Aorta (tissue), 5 donors: ENCODE data around the gene PRICKLE3. TPM values are rescaled to one million over a fixed set of nuclear protein-coding genes. Genes with fewer than 3 reads are reported as not detected.
"Not testable (repeated sequence)": the region's sequence is repeated elsewhere in the genome, so short reads cannot be mapped to it uniquely, and the experiment has no call there.

Experiments
- ATAC-seq: fragments of 200-7000 bp; cut with Tn5 transposase; one replicate; pipeline ENCODE4 v1.9.1; 2022; ENCODE audit warnings: moderate library complexity; ENCODE audit not compliant: low FRiP score
- DNase-seq, 2 donors: peaks; one replicate each; pipeline ENCODE4 v3.0.0-alpha.2; 2020
- H3K27ac ChIP-seq, 2 donors: one replicate each; pipeline ENCODE4 v1.5.1; 2013; ENCODE audit warnings: low read length in 2 of 2, mild to moderate bottlenecking in 2 of 2, moderate library complexity in 2 of 2, control low read depth in 1 of 2, inconsistent platforms in 1 of 2, low read depth in 1 of 2
- H3K27me3 ChIP-seq, 2 donors: one replicate each; pipeline ENCODE4 v1.6.1; 2013; ENCODE audit warnings: control low read depth in 1 of 2, low read length in 1 of 2, mild to moderate bottlenecking in 1 of 2, moderate library complexity in 1 of 2; ENCODE audit not compliant: insufficient read depth in 2 of 2, control insufficient read depth in 1 of 2
- H3K36me3 ChIP-seq, 2 donors: one replicate each; pipeline ENCODE4 v1.6.1; 2013; ENCODE audit warnings: control low read depth in 1 of 2, low read length in 1 of 2, mild to moderate bottlenecking in 1 of 2; ENCODE audit not compliant: insufficient read depth in 2 of 2, control insufficient read depth in 1 of 2
- H3K4me1 ChIP-seq, 2 donors: one replicate each; pipeline ENCODE4 v1.6.1; 2013; ENCODE audit warnings: low read length in 2 of 2, control low read depth in 1 of 2, mild to moderate bottlenecking in 1 of 2, moderate library complexity in 1 of 2; ENCODE audit not compliant: insufficient read depth in 2 of 2, control insufficient read depth in 1 of 2
- H3K4me3 ChIP-seq, 2 donors: one replicate each; pipeline ENCODE4 v1.5.1; 2013; ENCODE audit warnings: low read length in 2 of 2, control low read depth in 1 of 2, mild to moderate bottlenecking in 1 of 2
- H3K9me3 ChIP-seq: one replicate; pipeline ENCODE4 v1.6.1; 2013; ENCODE audit warnings: mild to moderate bottlenecking, low read length; ENCODE audit not compliant: control insufficient read depth
- WGBS, 2 donors: extraction: QIAGEN DNeasy Blood & Tissue Kit; methylation state at CpG; one replicate each; pipeline ENCODE4 v1.1.7; 2013; 5-methylcytosine and 5-hydroxymethylcytosine counted together
- intact Hi-C, 2 donors: fragments of 100-400 bp; cut with DNase I; formaldehyde crosslinking; loops; one replicate each; pipeline versions ENCODE4 v1.14.2 to v1.15.0; 2022
- polyA plus RNA-seq, 2 donors: library from polyadenylated mRNA; stranded (reverse); fragments of 200-250 nt; gene quantifications; one replicate each; pipeline ENCODE4 v1.2.3, GENCODE V29; 2013
- total RNA-seq, 2 donors: library from RNA; stranded (reverse); fragmentation: NEBNext Ultra II Directional; extraction: Animal tissue kit (Norgen Biotek cat#: 25700); gene quantifications; one replicate each; pipeline ENCODE4 v1.2.1, GENCODE V29; 2021
- donor health status: healthy with polysubstance abuse.
- donor health status: Bipolar disorder and iron deficiency.
- donor health status: DM: no; HTN: no; CAD: no.
- donor health status: DM: no; HTN: no; CAD: no.
- donor health status: DM: yes; HTN: yes; CAD: no.

Gene PRICKLE3
- total and polyA plus RNA-seq, 4 donors: 2.8 to 13.3 (median 9.6) TPM

DNA sequence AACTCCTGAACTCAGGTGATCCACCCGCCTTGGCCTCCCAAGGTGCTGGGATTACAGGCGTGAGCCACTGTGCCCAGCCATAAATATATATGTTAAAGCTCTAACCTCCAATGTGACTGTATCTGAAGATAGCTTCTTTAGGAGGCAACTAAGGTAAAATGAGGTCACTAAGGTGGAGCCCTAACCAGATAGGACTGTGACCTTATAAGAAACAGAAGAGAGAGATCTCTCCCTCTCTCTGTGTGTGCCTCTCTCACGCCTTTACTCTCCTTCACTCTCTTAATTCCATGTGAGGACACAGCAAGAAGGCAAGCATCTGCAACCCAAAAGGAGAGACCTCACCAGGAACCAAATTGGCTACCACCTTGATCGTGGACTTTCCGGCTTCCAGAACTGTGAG lies 24.5 kb downstream of the PRICKLE3 start:
- WGBS, 2 donors: 88 to 89% methylated on average over 5 of the region's 5 CpGs
- H3K27me3 ChIP-seq: no peaks in the 10 kb centered on the region
- ATAC-seq (no peak), DNase-seq (no peak)
- no peaks in the 10 kb centered on the region for H3K36me3 ChIP-seq
- no peak overlapping the region for H3K27ac ChIP-seq
- H3K4me3 ChIP-seq: no peak overlapping the region
- H3K4me1 ChIP-seq: no peaks in the 10 kb centered on the region
- no peaks in the 10 kb centered on the region for H3K9me3 ChIP-seq
- intact Hi-C loops: no loop called here

GRCh38 chrX:49160908-49161307 lies 25.3 kb downstream of the PRICKLE3 start:
- no peak for DNase-seq
- Histone ChIP-seq H3K9me3 (no peaks in the 10 kb centered on the region), H3K4me3 (no peak overlapping the region), H3K4me1 (no peaks in the 10 kb centered on the region), H3K36me3 (no peaks in the 10 kb centered on the region), H3K27me3 (no peaks in the 10 kb centered on the region), H3K27ac (no peak overlapping the region)
- no peak for ATAC-seq
- intact Hi-C loops: no loop called here
- 93% methylated on average over 2 of the region's 2 CpGs for WGBS, 2 donors

GRCh38 chrX:49157194-49157593 lies 29.0 kb downstream of the PRICKLE3 start:
- WGBS, 2 donors: 66 to 77% methylated on average over 24 of the region's 25 CpGs

GRCh38 chrX:49155900-49156837 lies 30.0 kb downstream of the PRICKLE3 start:
- Histone ChIP-seq H3K9me3 (no peaks in the 10 kb centered on the region), H3K36me3 (no peaks in the 10 kb centered on the region), H3K27me3 (no peaks in the 10 kb centered on the region), H3K4me3 (peak overlapping the region; percentile 40 to 84), H3K4me1 (no peaks in the 10 kb centered on the region), H3K27ac (peak overlapping the region; percentile 53 to 99)
- DNase-seq (peak; percentile 93 to 96), ATAC-seq (peak; percentile 96)
- WGBS, 2 donors: 1 to 31% methylated on average over 65 of the region's 65 CpGs
- intact Hi-C loops: no loop called here

More at GRCh38 chrX:49157194-49157593, 29.0 kb downstream of the PRICKLE3 start:
- no peak for ATAC-seq
- DNase-seq: peak in 1 of 2 donors; percentile 53
- Histone ChIP-seq H3K27me3 (no peaks in the 10 kb centered on the region), H3K27ac (no peak overlapping the region), H3K9me3 (no peaks in the 10 kb centered on the region), H3K36me3 (no peaks in the 10 kb centered on the region), H3K4me3 (no peak overlapping the region), H3K4me1 (no peaks in the 10 kb centered on the region)
- intact Hi-C loops: no loop called here

- no peaks in the 10 kb centered on the region for H3K9me3 ChIP-seq
- peak overlapping the region in 1 of 2 donors; percentile 99 for H3K27ac ChIP-seq
- intact Hi-C loops: no loop called here
- H3K4me3 ChIP-seq: peak overlapping the region in 1 of 2 donors; percentile 17
- WGBS, 2 donors: 1 to 40% methylated on average over 18 of the region's 18 CpGs
- ATAC-seq (peak; percentile 54), DNase-seq (peak in 1 of 2 donors; percentile 53)
- H3K27me3 ChIP-seq: no peaks in the 10 kb centered on the region
- H3K4me1 ChIP-seq: no peaks in the 10 kb centered on the region
- H3K36me3 ChIP-seq: no peaks in the 10 kb centered on the region
Measured at GRCh38 chrX:49155243-49155899, 30.8 kb downstream of the PRICKLE3 start.

- Histone ChIP-seq H3K4me1 (no peaks in the 10 kb centered on the region), H3K4me3 (no peak overlapping the region), H3K27me3 (no peaks in the 10 kb centered on the region), H3K9me3 (no peaks in the 10 kb centered on the region), H3K27ac (no peak overlapping the region), H3K36me3 (no peaks in the 10 kb centered on the region)
- no peak for DNase-seq
- WGBS, 2 donors: 85 to 94% methylated on average over 1 of the region's 1 CpG
- ATAC-seq: no peak
- intact Hi-C loops: no loop called here
Measured at GRCh38 chrX:49153467-49153866, 32.7 kb downstream of the PRICKLE3 start.

DNA sequence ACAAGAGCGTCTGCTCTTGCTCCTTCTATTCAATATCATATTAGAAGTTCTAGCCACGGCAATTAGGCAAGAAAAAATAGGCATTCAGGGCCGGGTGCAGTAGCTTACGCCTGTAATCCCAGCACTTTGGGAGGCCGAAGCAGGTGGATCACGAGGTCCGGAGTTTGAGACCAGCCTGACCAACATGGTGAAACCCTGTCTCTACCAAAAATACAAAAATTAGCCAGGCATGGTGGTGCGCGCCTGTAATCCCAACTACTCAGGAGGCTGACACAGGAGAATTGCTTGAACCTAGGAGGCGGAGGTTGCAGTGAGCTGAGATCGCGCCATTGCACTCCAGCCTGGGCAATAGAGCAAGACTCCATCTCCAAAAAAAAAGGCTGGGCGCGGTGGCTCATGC lies 36.9 kb downstream of the PRICKLE3 start:
- H3K27ac ChIP-seq, H3K4me3 ChIP-seq, H3K9me3 ChIP-seq, H3K4me1 ChIP-seq, H3K36me3 ChIP-seq, H3K27me3 ChIP-seq, intact Hi-C loops, ATAC-seq: not testable (repeated sequence)
- peak in 1 of 2 donors; percentile 31 for DNase-seq
- WGBS, 2 donors: 91 to 96% methylated on average over 14 of the region's 14 CpGs

- H3K4me3 ChIP-seq, H3K9me3 ChIP-seq, H3K4me1 ChIP-seq, intact Hi-C loops, ATAC-seq, H3K27ac ChIP-seq, H3K27me3 ChIP-seq, H3K36me3 ChIP-seq: not testable (repeated sequence)
- WGBS, 2 donors: 79 to 84% methylated on average over 21 of the region's 21 CpGs
- DNase-seq: peak in 1 of 2 donors; percentile 46
Measured at GRCh38 chrX:49148390-49149100, 37.6 kb downstream of the PRICKLE3 start.
